ENCODE measurements around the gene KIF26B. TPM values are rescaled to one million over a fixed set of nuclear protein-coding genes. Genes with fewer than 3 reads are reported as not detected.

KIF26B gene
- total and polyA plus RNA-seq, 10 of the 15 experiments (the other 5 are each of a cell fraction or from before 2014, with no cell fraction given): 0.35 to 11.6 (median 2.2) TPM

DNA sequence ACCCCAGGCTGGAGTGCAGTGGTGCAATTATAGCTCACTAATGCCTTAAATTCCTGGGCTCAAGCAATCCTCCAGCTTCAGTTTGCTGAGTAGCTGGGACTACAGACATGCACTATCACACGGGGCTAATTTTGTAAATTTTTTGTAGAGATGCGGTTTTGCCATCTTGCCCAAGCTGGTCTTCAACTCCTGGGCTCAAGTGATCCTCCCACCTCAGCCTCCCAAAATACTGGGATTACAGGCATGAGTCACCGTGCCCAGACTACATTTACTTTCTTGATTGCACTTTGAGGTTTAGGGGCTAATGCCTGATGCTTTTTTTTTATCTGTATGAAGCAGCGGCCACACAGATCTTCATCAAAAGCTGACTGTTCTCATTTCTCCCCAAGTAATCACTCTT, 124.6 kb downstream of the KIF26B start:
- RAD21 ChIA-PET (ENCODE audit: unreplicated experiment): no interaction called here
- WGBS (ENCODE audit: insufficient coverage, insufficient replicate concordance, low lambda C conversion rate, missing lambda C conversion rate): 22% methylated on average over 4 of the region's 4 CpGs

GRCh38 chr1:245283001-245283400, 128.2 kb downstream of the KIF26B start:
- 80% methylated on average over 12 of the region's 12 CpGs for WGBS (ENCODE audit: insufficient coverage, insufficient replicate concordance, low lambda C conversion rate, missing lambda C conversion rate)

More for the DNA sequence above, 124.6 kb downstream of the KIF26B start:
- ATAC-seq (no peak), FAIRE-seq (no peak), DNase-seq (ENCODE audit: low read depth, low spot score) (no peak)
- Histone ChIP-seq H2AFZ (ENCODE audit: control insufficient read depth, low read depth, low read length) (no peak overlapping the region), H3K27ac (ENCODE audit: control insufficient read depth, insufficient read depth) (no peak overlapping the region), H3K4me1 (ENCODE audit: control insufficient read depth, insufficient read depth, low read length) (no peaks in the 10 kb centered on the region), H4K20me1 (ENCODE audit: control insufficient read depth, insufficient read depth) (no peaks in the 10 kb centered on the region), H3K9me3 (replicated peaks; ENCODE audit: control insufficient read depth, insufficient read depth, low read length) (no peaks in the 10 kb centered on the region), H3K27me3 (replicated peaks in 1 of 2; ENCODE audit: control insufficient read depth in 2 of 2, insufficient read depth in 2 of 2, low read length in 1 of 2) (no peaks in the 10 kb centered on the region), H3K4me2 (ENCODE audit: control insufficient read depth, insufficient read depth) (no peak overlapping the region), H3K9ac (ENCODE audit: control insufficient read depth, insufficient read depth, low read length) (no peak overlapping the region), H3K79me2 (ENCODE audit: control insufficient read depth, insufficient read depth, low read length) (no peaks in the 10 kb centered on the region), H3K36me3 (ENCODE audit: control insufficient read depth in 2 of 2, insufficient read depth in 2 of 2, low read length in 1 of 2) (no peaks in the 10 kb centered on the region), H3K4me3 (no peak overlapping the region)
- ChIA-PET POLR2A (interaction anchor here (0.6 kb wide), 1 partner anchor 163 kb away, joined by 3 read pairs; no protein-coding TSS in a partner anchor), SMC1A (ENCODE audit: uncharacterized antibody, unreplicated experiment) (no interaction called here), CTCF (no interaction called here)
- BruUV-seq (replicated peaks): no TSS peak
- in situ Hi-C loops (cut with MboI) (no loop called here), intact Hi-C loops (cut with micrococcal nuclease; ENCODE audit: unreplicated experiment) (loop anchor here (10.0 kb wide), 1 partner anchor 125 kb away; the partner anchor contains the start of gene KIF26B)
- no peak for TF ChIP-seq MXI1 (IDR thresholded peaks at IDR 0.05; ENCODE audit: low read depth, low read length)
- TF ChIP-seq SREBF1 (IDR thresholded peaks at IDR 0.05; ENCODE audit: low read length): no peak
- TF ChIP-seq RCOR1 (conservative IDR thresholded peaks at IDR 0.05; ENCODE audit: low read depth, low read length): no peak
- no peak for TF ChIP-seq CREM (IDR thresholded peaks at IDR 0.05; ENCODE audit: low read depth)
- no peak for TF ChIP-seq CBFB (IDR thresholded peaks at IDR 0.05; ENCODE audit: low read depth)
- TF ChIP-seq ZSCAN29 (IDR thresholded peaks at IDR 0.05): no peak
- no peak for TF ChIP-seq ZNF207 (IDR thresholded peaks at IDR 0.05; ENCODE audit: borderline replicate concordance)
- TF ChIP-seq, protein P1, sequence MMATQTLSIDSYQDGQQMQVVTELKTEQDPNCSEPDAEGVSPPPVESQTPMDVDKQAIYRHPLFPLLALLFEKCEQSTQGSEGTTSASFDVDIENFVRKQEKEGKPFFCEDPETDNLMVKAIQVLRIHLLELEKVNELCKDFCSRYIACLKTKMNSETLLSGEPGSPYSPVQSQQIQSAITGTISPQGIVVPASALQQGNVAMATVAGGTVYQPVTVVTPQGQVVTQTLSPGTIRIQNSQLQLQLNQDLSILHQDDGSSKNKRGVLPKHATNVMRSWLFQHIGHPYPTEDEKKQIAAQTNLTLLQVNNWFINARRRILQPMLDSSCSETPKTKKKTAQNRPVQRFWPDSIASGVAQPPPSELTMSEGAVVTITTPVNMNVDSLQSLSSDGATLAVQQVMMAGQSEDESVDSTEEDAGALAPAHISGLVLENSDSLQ (IDR thresholded peaks at IDR 0.05): no peak
- no peak for TF ChIP-seq IKZF1 (conservative IDR thresholded peaks at IDR 0.05)
- no peak for TF ChIP-seq RAD51 (IDR thresholded peaks at IDR 0.05)

More at GRCh38 chr1:245283001-245283400, 128.2 kb downstream of the KIF26B start:
- intact Hi-C loops (cut with micrococcal nuclease; ENCODE audit: unreplicated experiment) (no loop called here), in situ Hi-C loops (cut with MboI) (no loop called here)
- FAIRE-seq (no peak), DNase-seq (ENCODE audit: low read depth, low spot score) (no peak), ATAC-seq (no peak)
- no peaks in the 10 kb centered on the region for H3K79me2 ChIP-seq (ENCODE audit: control insufficient read depth, insufficient read depth, low read length)
- TF ChIP-seq ZBTB40 (IDR thresholded peaks at IDR 0.05; ENCODE audit: borderline replicate concordance) (no peak), SUZ12 (IDR thresholded peaks at IDR 0.05; ENCODE audit: unreplicated experiment) (no peak), SIN3A (IDR thresholded peaks at IDR 0.05; ENCODE audit: low read depth, low read length) (no peak), FOXK2 (IDR thresholded peaks at IDR 0.05) (no peak)
- TF ChIP-seq, protein P2, sequence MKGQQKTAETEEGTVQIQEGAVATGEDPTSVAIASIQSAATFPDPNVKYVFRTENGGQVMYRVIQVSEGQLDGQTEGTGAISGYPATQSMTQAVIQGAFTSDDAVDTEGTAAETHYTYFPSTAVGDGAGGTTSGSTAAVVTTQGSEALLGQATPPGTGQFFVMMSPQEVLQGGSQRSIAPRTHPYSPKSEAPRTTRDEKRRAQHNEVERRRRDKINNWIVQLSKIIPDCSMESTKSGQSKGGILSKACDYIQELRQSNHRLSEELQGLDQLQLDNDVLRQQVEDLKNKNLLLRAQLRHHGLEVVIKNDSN (IDR thresholded peaks at IDR 0.05; ENCODE audit: borderline replicate concordance, extremely low read length, insufficient read depth, low read depth, low read length): no peak
- ChIA-PET CTCF (interaction anchor here (0.5 kb wide), 1 partner anchor 499 kb away, joined by 3 read pairs; no protein-coding TSS in a partner anchor), SMC1A (ENCODE audit: uncharacterized antibody, unreplicated experiment) (no interaction called here), RAD21 (ENCODE audit: unreplicated experiment) (no interaction called here), POLR2A (no interaction called here)
- H3K4me2 ChIP-seq (ENCODE audit: control insufficient read depth, insufficient read depth): no peak overlapping the region
- H3K4me3 ChIP-seq: no peak overlapping the region
- H4K20me1 ChIP-seq (ENCODE audit: control insufficient read depth, insufficient read depth): no peaks in the 10 kb centered on the region
- no peaks in the 10 kb centered on the region for H3K9me3 ChIP-seq (replicated peaks; ENCODE audit: control insufficient read depth, insufficient read depth, low read length)
- H3K36me3 ChIP-seq (ENCODE audit: control insufficient read depth in 2 of 2, insufficient read depth in 2 of 2, low read length in 1 of 2): no peaks in the 10 kb centered on the region
- H2AFZ ChIP-seq (ENCODE audit: control insufficient read depth, low read depth, low read length): no peak overlapping the region
- no peak overlapping the region for H3K27ac ChIP-seq (ENCODE audit: control insufficient read depth, insufficient read depth)
- no TSS peak for BruUV-seq (replicated peaks)
- no peaks in the 10 kb centered on the region for H3K4me1 ChIP-seq (ENCODE audit: control insufficient read depth, insufficient read depth, low read length)
- no peaks in the 10 kb centered on the region for H3K27me3 ChIP-seq (replicated peaks in 1 of 2; ENCODE audit: control insufficient read depth in 2 of 2, insufficient read depth in 2 of 2, low read length in 1 of 2)
- no peak overlapping the region for H3K9ac ChIP-seq (ENCODE audit: control insufficient read depth, insufficient read depth, low read length)
